KMS-11 (cell line): ENCODE measurements around the gene TSC1.

Experiments used
- H2AFZ ChIP-seq: fragments of 200-600 bp; sonication (generic); 2 replicates; pipeline ENCODE4 v1.6.1; 2016; ENCODE audit warnings: antibody characterized with exemption, mixed run types, low read depth
- H3K27ac ChIP-seq: fragments of 200-600 bp; sonication (generic); 2 replicates; pipeline ENCODE4 v1.6.1; 2016; ENCODE audit warnings: mild to moderate bottlenecking, mixed run types
- H3K27me3 ChIP-seq: fragments of 200-600 bp; sonication (generic); 2 replicates; pipeline ENCODE4 v1.6.1; 2017; ENCODE audit warnings: mild to moderate bottlenecking, low read depth, mixed run types, moderate library complexity; ENCODE audit not compliant: insufficient read depth
- H3K36me3 ChIP-seq: fragments of 200-600 bp; sonication (generic); 2 replicates; pipeline ENCODE4 v1.6.1; 2017; ENCODE audit warnings: mild to moderate bottlenecking, mixed run types; ENCODE audit not compliant: insufficient read depth
- H3K4me1 ChIP-seq: fragments of 200-600 bp; sonication (generic); 2 replicates; pipeline ENCODE4 v1.6.1; 2016; ENCODE audit warnings: mild to moderate bottlenecking, low read depth, mixed run types; ENCODE audit not compliant: poor library complexity, severe bottlenecking
- H3K4me2 ChIP-seq: fragments of 200-600 bp; sonication (generic); 2 replicates; pipeline ENCODE4 v1.7.0; 2016; ENCODE audit warnings: mild to moderate bottlenecking, mixed run types
- H3K4me3 ChIP-seq: fragments of 200-600 bp; sonication (generic); IDR thresholded peaks from 2 replicates; pipeline ENCODE4 v1.6.1; 2017; ENCODE audit warnings: low read depth, low read length, mixed read lengths; ENCODE audit not compliant: insufficient read depth
- H3K79me2 ChIP-seq: fragments of 200-600 bp; sonication (generic); 2 replicates; pipeline ENCODE4 v1.6.1; 2016; ENCODE audit warnings: low read depth, mixed run types; ENCODE audit not compliant: insufficient read depth
- H3K9ac ChIP-seq: fragments of 200-600 bp; sonication (generic); 2 replicates; pipeline ENCODE4 v1.6.1; 2016; ENCODE audit warnings: mild to moderate bottlenecking, mixed run types
- H4K20me1 ChIP-seq: fragments of 200-600 bp; sonication (generic); 2 replicates; pipeline ENCODE4 v1.6.1; 2016; ENCODE audit warnings: mild to moderate bottlenecking, mixed run types; ENCODE audit not compliant: insufficient read depth
- TF ChIP-seq, protein P1 (sequence below): fragments of 200-600 bp; sonication (generic); conservative IDR thresholded peaks from 2 replicates; pipeline ENCODE4 v1.6.1; 2017; ENCODE audit warnings: low read depth, mild to moderate bottlenecking, antibody characterized with exemption, low read length, moderate library complexity, mixed read lengths

TSC1 gene

DNA sequence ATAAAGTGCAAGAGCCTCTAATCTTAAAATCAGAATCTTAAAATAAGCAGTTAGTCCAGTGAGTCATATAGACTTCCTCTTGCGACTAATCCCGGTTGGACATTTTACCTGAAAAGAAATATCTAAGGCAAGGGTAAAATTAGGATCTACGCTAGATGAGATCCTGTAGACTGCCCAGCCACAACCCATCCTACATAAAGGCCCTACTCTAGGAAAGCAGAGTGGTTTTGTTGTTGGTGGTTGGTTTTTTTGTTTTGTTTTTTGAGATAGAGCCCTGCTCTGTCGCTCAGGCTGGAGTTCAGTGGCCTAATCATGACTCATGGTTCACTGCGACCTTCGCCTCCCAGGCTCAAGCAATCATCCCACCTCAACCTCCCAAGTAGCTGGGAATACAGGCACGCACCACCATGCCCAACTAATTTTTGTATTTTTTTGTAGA lies 6.9 kb downstream of the TSC1 start:
- H3K4me3 ChIP-seq: no peak overlapping the region
- H3K79me2 ChIP-seq: peaks cover 44% of the 10 kb centered on the region
- TF ChIP-seq, protein P1, sequence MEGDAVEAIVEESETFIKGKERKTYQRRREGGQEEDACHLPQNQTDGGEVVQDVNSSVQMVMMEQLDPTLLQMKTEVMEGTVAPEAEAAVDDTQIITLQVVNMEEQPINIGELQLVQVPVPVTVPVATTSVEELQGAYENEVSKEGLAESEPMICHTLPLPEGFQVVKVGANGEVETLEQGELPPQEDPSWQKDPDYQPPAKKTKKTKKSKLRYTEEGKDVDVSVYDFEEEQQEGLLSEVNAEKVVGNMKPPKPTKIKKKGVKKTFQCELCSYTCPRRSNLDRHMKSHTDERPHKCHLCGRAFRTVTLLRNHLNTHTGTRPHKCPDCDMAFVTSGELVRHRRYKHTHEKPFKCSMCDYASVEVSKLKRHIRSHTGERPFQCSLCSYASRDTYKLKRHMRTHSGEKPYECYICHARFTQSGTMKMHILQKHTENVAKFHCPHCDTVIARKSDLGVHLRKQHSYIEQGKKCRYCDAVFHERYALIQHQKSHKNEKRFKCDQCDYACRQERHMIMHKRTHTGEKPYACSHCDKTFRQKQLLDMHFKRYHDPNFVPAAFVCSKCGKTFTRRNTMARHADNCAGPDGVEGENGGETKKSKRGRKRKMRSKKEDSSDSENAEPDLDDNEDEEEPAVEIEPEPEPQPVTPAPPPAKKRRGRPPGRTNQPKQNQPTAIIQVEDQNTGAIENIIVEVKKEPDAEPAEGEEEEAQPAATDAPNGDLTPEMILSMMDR: no peak

DNA sequence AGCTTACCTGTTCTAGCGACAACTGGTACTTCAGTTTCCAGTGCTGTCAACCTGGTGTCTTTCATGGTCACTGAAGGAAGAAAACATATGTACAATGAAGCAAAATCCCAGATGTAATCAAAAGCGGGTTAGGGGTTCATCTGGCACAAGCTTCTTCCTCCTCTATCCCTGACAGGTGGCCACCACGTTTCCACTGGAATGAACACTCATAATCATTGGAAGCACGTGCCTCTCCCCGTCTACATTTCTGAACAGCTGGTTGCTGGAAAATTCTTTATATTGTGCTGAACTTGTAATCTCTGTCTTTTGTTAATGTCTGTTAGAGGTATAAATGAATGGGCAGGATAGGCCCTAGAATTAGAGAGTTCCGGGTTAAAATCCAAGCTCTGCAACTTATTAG lies 9.4 kb downstream of the TSC1 start:
- Histone ChIP-seq H3K79me2 (peaks cover 21% of the 10 kb centered on the region), H2AFZ (no peak overlapping the region), H3K36me3 (no peaks in the 10 kb centered on the region), H3K27me3 (no peaks in the 10 kb centered on the region), H3K4me1 (no peaks in the 10 kb centered on the region), H3K9ac (no peak overlapping the region), H3K4me2 (no peak overlapping the region), H4K20me1 (no peaks in the 10 kb centered on the region), H3K4me3 (no peak overlapping the region), H3K27ac (no peak overlapping the region)
- TF ChIP-seq, protein P1: no peak

More for the DNA sequence above, 6.9 kb downstream of the TSC1 start:
- no peaks in the 10 kb centered on the region for H3K36me3 ChIP-seq
- no peak overlapping the region for H3K27ac ChIP-seq
- peaks cover 13% of the 10 kb centered on the region for H3K4me1 ChIP-seq
- H3K4me2 ChIP-seq: no peak overlapping the region
- H3K27me3 ChIP-seq: no peaks in the 10 kb centered on the region
- H4K20me1 ChIP-seq: 0 out of 2 replicates have a peak, but pooled peaks cover 6% of the 10 kb centered on the region
- no peak overlapping the region for H2AFZ ChIP-seq
- H3K9ac ChIP-seq: no peak overlapping the region

DNA sequence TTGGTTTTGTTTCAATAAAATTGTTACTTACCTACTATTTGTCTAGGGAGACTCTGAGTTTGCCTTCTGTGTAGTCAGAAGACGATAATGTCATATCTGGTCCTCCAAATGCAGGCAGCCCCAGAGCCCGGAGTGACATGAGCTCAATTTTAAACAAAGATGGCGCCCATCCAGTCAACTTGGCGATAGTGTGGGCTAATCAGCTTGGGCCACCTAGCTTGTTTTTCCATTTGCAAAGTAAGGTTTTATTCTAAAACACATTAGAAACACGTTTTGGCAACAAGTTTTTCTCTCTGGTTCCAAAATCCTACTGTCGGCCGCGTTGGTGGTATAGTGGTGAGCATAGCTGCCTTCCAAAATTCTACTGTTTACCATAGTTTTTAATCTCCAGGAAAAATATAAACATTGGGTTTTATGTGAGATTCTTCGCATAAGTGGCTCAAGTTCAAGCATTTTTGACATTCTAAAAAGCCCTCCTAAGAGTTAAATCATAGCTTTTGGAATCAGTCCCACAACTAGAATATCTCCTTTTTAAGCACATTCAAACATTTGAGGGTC lies 13.2 kb downstream of the TSC1 start:
- Histone ChIP-seq H3K4me2 (no peak overlapping the region), H2AFZ (no peak overlapping the region), H3K27me3 (no peaks in the 10 kb centered on the region), H3K27ac (no peak overlapping the region), H3K4me1 (no peaks in the 10 kb centered on the region), H3K36me3 (no peaks in the 10 kb centered on the region; the same call in 1 of the 2 replicates), H3K9ac (no peak overlapping the region), H3K79me2 (no peaks in the 10 kb centered on the region), H3K4me3 (no peak overlapping the region), H4K20me1 (no peaks in the 10 kb centered on the region)
- TF ChIP-seq, protein P1: no peak

DNA sequence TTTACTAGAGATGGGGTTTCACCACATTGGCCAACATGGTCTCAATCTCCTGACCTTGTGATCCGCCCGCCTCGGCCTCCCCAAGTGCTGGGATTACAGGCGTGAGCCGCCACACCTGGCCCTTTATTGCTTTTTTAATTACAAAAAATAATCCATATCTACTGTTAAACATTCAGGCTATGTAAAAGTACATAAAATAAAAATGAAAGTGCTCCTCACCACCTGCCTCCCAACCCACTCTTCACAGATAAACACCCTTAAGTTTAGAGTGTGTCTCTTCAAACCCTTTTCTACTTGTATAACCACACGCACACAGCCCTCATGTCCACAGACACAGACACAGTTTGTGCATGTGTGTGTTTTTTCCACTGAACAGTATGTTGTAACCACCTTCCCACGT lies 16.7 kb downstream of the TSC1 start:
- TF ChIP-seq, protein P1: no peak
- no peaks in the 10 kb centered on the region for H4K20me1 ChIP-seq
- no peak overlapping the region for H3K4me3 ChIP-seq
- no peak overlapping the region for H3K27ac ChIP-seq
- H3K9ac ChIP-seq: no peak overlapping the region
- H3K79me2 ChIP-seq: no peaks in the 10 kb centered on the region
- no peak overlapping the region for H2AFZ ChIP-seq
- H3K27me3 ChIP-seq: no peaks in the 10 kb centered on the region
- H3K36me3 ChIP-seq: no peaks in the 10 kb centered on the region; the same call in 1 of the 2 replicates
- H3K4me2 ChIP-seq: no peak overlapping the region
- H3K4me1 ChIP-seq: no peaks in the 10 kb centered on the region
